Measurements from ENCODE around the gene NAA50.

NAA50 gene

DNA sequence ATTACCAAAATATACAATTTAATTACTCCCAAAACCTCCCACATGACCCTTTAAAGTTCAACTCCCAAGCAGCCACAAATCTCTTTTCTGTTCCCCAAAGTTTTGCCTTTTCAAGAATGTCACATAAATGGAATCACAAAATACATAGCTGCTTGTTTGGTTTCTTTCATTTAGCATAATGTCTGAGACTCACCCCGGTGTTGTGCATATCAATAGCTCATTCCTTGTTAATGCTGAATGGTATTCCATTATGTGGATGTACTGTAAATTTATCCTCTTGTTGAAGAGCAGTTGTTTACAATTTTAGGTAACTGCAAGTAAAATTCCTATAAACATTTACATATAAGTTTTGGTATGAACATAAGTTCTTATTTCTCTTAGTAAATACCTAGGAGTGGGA is 15.5 kb downstream of the NAA50 start:
- TF ChIP-seq, protein P1, sequence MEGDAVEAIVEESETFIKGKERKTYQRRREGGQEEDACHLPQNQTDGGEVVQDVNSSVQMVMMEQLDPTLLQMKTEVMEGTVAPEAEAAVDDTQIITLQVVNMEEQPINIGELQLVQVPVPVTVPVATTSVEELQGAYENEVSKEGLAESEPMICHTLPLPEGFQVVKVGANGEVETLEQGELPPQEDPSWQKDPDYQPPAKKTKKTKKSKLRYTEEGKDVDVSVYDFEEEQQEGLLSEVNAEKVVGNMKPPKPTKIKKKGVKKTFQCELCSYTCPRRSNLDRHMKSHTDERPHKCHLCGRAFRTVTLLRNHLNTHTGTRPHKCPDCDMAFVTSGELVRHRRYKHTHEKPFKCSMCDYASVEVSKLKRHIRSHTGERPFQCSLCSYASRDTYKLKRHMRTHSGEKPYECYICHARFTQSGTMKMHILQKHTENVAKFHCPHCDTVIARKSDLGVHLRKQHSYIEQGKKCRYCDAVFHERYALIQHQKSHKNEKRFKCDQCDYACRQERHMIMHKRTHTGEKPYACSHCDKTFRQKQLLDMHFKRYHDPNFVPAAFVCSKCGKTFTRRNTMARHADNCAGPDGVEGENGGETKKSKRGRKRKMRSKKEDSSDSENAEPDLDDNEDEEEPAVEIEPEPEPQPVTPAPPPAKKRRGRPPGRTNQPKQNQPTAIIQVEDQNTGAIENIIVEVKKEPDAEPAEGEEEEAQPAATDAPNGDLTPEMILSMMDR (IDR thresholded peaks at IDR 0.05; ENCODE audit: low read depth, low read length) = no peak
- DNase-seq (ENCODE audit: low read depth in 2 of 2) = no peak
- H3K4me3 ChIP-seq (replicated peaks in 1 of 2; ENCODE audit: low read depth in 2 of 2, low read length in 2 of 2) = no peak overlapping the region

GRCh38 chr3:113728661-113729060 is 17.4 kb downstream of the NAA50 start:
- no peak overlapping the region for H3K4me3 ChIP-seq (replicated peaks in 1 of 2; ENCODE audit: low read depth in 2 of 2, low read length in 2 of 2)
- no peak for DNase-seq (ENCODE audit: low read depth in 2 of 2)
- TF ChIP-seq, protein P1 (IDR thresholded peaks at IDR 0.05; ENCODE audit: low read depth, low read length) = no peak

DNA sequence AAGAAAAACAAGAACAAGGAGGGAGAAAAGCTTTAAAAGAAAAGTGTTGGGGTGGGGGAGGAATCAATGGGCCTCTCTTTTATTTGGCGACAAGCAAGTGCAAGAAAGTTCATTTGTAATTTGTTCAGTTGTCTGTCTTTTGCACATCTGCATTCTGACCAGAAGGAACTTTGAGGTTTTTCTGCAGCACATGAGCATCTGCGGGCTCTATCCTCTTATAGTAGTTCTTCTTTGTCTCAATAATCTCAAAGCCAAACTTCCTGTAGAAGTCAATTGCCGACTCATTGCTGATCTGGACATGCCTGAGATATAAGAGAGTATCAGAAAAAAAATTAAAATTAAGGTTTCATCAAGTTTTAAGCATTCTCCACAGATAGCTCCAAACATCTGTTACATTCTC is 24.4 kb downstream of the NAA50 start:
- H3K4me3 ChIP-seq (replicated peaks in 1 of 2; ENCODE audit: low read depth in 2 of 2, low read length in 2 of 2) = no peak overlapping the region
- TF ChIP-seq, protein P1 (IDR thresholded peaks at IDR 0.05; ENCODE audit: low read depth, low read length) = no peak
- DNase-seq (ENCODE audit: low read depth in 2 of 2) = no peak

GRCh38 chr3:113719758-113720157 is 26.3 kb downstream of the NAA50 start:
- H3K4me3 ChIP-seq (replicated peaks in 1 of 2; ENCODE audit: low read depth in 2 of 2, low read length in 2 of 2) = no peak overlapping the region
- DNase-seq (ENCODE audit: low read depth in 2 of 2) = no peak
- TF ChIP-seq, protein P1 (IDR thresholded peaks at IDR 0.05; ENCODE audit: low read depth, low read length) = no peak

GRCh38 chr3:113719294-113719693 is 26.8 kb downstream of the NAA50 start:
- TF ChIP-seq, protein P1 (IDR thresholded peaks at IDR 0.05; ENCODE audit: low read depth, low read length) = no peak
- H3K4me3 ChIP-seq (replicated peaks in 1 of 2; ENCODE audit: low read depth in 2 of 2, low read length in 2 of 2) = no peak overlapping the region
- no peak for DNase-seq (ENCODE audit: low read depth in 2 of 2)

DNA sequence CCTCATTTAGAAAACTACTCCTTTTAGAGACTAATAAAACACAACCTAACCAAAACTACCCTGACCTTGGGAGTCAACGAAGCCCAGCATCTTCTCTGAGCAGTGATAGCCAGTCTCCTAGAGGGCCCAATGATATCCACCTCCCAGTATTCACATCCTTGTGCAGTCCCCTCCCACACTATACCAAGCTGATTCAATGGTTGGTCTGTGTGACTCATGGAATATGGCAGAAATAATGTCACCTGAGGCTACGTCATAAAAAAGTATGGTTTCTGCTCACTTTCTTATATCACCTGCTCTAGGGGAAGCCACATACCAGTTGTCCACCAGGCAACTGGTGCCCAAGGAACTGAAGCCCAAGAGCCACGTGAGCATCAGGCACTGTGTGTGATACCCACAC is 28.2 kb downstream of the NAA50 start:
- DNase-seq (ENCODE audit: low read depth in 2 of 2) = no peak
- H3K4me3 ChIP-seq (replicated peaks in 1 of 2; ENCODE audit: low read depth in 2 of 2, low read length in 2 of 2) = no peak overlapping the region
- TF ChIP-seq, protein P1 (IDR thresholded peaks at IDR 0.05; ENCODE audit: low read depth, low read length) = no peak

DNA sequence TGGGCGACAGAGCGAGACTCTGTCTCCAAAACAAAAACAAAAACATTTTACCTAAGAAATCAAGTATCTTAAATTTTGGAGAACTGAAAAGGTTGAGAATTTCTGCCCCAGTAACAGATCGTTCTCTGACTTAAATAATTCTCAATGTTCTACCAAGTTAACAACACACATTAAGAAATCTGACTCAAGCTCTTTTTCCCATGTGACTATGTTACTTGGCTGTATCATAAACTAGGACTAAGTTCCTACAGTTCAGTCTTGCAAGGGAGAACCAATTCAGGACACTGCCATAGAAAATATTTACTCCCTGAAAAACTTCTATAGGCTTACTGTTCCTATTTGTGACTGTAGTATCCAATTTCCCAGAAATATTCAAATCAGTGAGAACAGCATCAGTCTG is 28.7 kb downstream of the NAA50 start:
- TF ChIP-seq, protein P1 (IDR thresholded peaks at IDR 0.05; ENCODE audit: low read depth, low read length) = no peak
- no peak for DNase-seq (ENCODE audit: low read depth in 2 of 2)
- no peak overlapping the region for H3K4me3 ChIP-seq (replicated peaks in 1 of 2; ENCODE audit: low read depth in 2 of 2, low read length in 2 of 2)
